HuH-7.5 (cell line): ENCODE results near the gene AOAH.

Source experiments
- DNase-seq: peaks from one replicate; pipeline ENCODE4 v3.0.0; 2011; ENCODE audit warnings: low spot score

AOAH gene

GRCh38 chr7:36630112-36630650 lies 94.1 kb downstream of the AOAH start:
- no peak for DNase-seq

- DNase-seq: no peak
Measured at GRCh38 chr7:36629351-36629750, 94.9 kb downstream of the AOAH start.

- DNase-seq: no peak
Measured at GRCh38 chr7:36627836-36628235, 96.5 kb downstream of the AOAH start.

GRCh38 chr7:36626111-36626510 lies 98.2 kb downstream of the AOAH start:
- no peak for DNase-seq

- DNase-seq: no peak
Measured at GRCh38 chr7:36625247-36625646, 99.0 kb downstream of the AOAH start.

GRCh38 chr7:36623247-36623646 lies 101.0 kb downstream of the AOAH start:
- no peak for DNase-seq

GRCh38 chr7:36621396-36621795 lies 102.9 kb downstream of the AOAH start:
- DNase-seq: no peak

GRCh38 chr7:36620166-36620708 lies 104.1 kb downstream of the AOAH start:
- no peak for DNase-seq

GRCh38 chr7:36617408-36617807 lies 106.9 kb downstream of the AOAH start:
- DNase-seq: no peak

- no peak for DNase-seq
Measured at GRCh38 chr7:36615852-36616540, 108.3 kb downstream of the AOAH start.

- no peak for DNase-seq
Measured at GRCh38 chr7:36614959-36615358, 109.3 kb downstream of the AOAH start.

GRCh38 chr7:36613031-36613614 lies 111.2 kb downstream of the AOAH start:
- no peak for DNase-seq

- DNase-seq: no peak
Measured at GRCh38 chr7:36611703-36612102, 112.6 kb downstream of the AOAH start.

- DNase-seq: no peak
Measured at GRCh38 chr7:36607721-36608095, 116.6 kb downstream of the AOAH start.

GRCh38 chr7:36606976-36607720 lies 117.1 kb downstream of the AOAH start:
- DNase-seq: no peak

- no peak for DNase-seq
Measured at GRCh38 chr7:36606153-36606975, 117.9 kb downstream of the AOAH start.

- no peak for DNase-seq
Measured at GRCh38 chr7:36605261-36606051, 118.8 kb downstream of the AOAH start.

- DNase-seq: no peak
Measured at GRCh38 chr7:36604806-36605205, 119.5 kb downstream of the AOAH start.

- DNase-seq: no peak
Measured at GRCh38 chr7:36602934-36603887, 121.1 kb downstream of the AOAH start.

GRCh38 chr7:36602511-36602910 lies 121.8 kb downstream of the AOAH start:
- no peak for DNase-seq
